KOPT-K1 (cell line): ENCODE results near the gene PREB.
"Not testable (repeated sequence)": the region's sequence is repeated elsewhere in the genome, so short reads cannot be mapped to it uniquely, and the experiment has no call there.

Experiments
- H3K27ac ChIP-seq: fragments of 200-600 bp; sonication (generic); 2 replicates; pipeline ENCODE4 v1.5.1; 2016; ENCODE audit warnings: antibody characterized with exemption, mild to moderate bottlenecking, low read depth, low read length; ENCODE audit not compliant: poor library complexity, severe bottlenecking
- H3K36me3 ChIP-seq: fragments of 200-600 bp; sonication (generic); 2 replicates; pipeline ENCODE4 v1.5.1; 2017; ENCODE audit warnings: antibody characterized with exemption, mild to moderate bottlenecking, low read length, moderate library complexity; ENCODE audit not compliant: insufficient read depth
- H3K9me3 ChIP-seq: fragments of 200-600 bp; sonication (generic); 2 replicates; pipeline ENCODE4 v1.5.1; 2017; ENCODE audit warnings: antibody characterized with exemption, low read length, mild to moderate bottlenecking; ENCODE audit not compliant: insufficient read depth, poor library complexity, severe bottlenecking

The PREB gene, protein sequence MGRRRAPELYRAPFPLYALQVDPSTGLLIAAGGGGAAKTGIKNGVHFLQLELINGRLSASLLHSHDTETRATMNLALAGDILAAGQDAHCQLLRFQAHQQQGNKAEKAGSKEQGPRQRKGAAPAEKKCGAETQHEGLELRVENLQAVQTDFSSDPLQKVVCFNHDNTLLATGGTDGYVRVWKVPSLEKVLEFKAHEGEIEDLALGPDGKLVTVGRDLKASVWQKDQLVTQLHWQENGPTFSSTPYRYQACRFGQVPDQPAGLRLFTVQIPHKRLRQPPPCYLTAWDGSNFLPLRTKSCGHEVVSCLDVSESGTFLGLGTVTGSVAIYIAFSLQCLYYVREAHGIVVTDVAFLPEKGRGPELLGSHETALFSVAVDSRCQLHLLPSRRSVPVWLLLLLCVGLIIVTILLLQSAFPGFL

GRCh38 chr2:27133905-27134780 is at the start of gene PREB:
PREB (minus strand) TSS chr2:27134636; CDS start chr2:27134421, 215 bp downstream.
- Histone ChIP-seq H3K36me3 (peaks cover 40% of the 10 kb centered on the region), H3K27ac (peak within 1 kb of the TSS; percentile 71), H3K9me3 (no peaks in the 10 kb centered on the region)

- no peaks in the 10 kb centered on the region for H3K36me3 ChIP-seq
- no peak overlapping the region for H3K27ac ChIP-seq
- no peaks in the 10 kb centered on the region for H3K9me3 ChIP-seq
Observed at GRCh38 chr2:27184115-27184514, 49.7 kb upstream of the PREB start.

GRCh38 chr2:27182346-27182745 is 47.9 kb upstream of the PREB start:
- no peaks in the 10 kb centered on the region for H3K36me3 ChIP-seq
- no peaks in the 10 kb centered on the region for H3K9me3 ChIP-seq
- no peak overlapping the region for H3K27ac ChIP-seq

DNA sequence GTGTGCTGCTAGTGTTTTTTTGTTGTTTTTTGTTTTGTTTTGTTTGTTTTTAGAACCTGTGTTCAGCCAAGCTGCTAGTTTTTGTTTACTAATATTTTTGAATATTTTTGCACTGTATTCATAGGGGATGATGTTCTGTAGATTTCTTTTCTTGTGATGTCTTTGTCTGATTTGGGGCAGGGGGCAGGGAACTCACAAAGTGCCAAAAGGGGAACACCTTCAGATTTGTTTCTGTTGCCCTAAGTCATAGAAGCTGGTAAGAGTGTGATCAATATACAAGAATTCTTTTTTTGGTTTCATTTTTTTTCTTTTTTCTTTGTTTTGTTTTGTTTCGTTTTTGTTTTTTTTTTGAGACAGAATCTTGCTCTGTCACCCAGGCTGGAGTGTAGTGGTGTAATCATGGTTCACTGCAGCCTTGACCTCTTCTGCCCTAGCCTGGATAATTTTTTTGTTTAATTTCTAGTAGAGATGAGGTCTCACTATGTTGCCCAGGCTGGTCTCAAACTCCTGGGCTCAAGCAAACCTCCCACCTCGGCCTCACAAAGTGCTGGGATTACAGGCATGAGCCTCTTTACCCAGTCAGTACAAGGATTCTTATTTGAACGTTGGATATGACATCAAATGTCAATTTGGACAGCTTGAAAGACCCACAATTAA is 45.0 kb upstream of the PREB start:
- Histone ChIP-seq H3K27ac (no peak overlapping the region), H3K36me3 (no peaks in the 10 kb centered on the region), H3K9me3 (no peaks in the 10 kb centered on the region)

DNA sequence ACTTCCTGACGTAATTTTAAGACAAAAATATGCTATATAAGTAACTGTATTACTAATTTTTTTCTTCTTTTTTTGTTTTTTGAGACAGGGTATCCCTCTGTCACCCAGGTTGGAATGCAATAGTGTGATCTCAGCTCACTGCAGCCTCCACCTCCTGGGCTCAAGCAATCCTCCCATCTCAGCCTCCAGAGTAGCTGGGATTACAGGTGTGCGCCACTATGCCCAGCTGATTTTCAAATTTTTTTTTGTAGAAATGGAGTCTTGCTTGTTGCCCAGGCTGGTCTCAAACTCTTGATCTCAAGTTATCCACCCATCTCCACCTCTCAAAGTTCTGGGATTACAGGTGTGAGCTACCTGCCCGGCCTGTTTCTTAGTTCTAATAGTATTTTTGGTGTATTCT is 44.0 kb upstream of the PREB start:
- Histone ChIP-seq H3K36me3 (no peaks in the 10 kb centered on the region), H3K27ac (no peak overlapping the region), H3K9me3 (no peaks in the 10 kb centered on the region)

GRCh38 chr2:27177441-27178351 is 43.3 kb upstream of the PREB start:
- Histone ChIP-seq H3K27ac (no peak overlapping the region), H3K9me3 (no peaks in the 10 kb centered on the region), H3K36me3 (no peaks in the 10 kb centered on the region)

GRCh38 chr2:27175781-27176180 is 41.3 kb upstream of the PREB start:
- H3K36me3 ChIP-seq, H3K27ac ChIP-seq, H3K9me3 ChIP-seq: not testable (repeated sequence)

DNA sequence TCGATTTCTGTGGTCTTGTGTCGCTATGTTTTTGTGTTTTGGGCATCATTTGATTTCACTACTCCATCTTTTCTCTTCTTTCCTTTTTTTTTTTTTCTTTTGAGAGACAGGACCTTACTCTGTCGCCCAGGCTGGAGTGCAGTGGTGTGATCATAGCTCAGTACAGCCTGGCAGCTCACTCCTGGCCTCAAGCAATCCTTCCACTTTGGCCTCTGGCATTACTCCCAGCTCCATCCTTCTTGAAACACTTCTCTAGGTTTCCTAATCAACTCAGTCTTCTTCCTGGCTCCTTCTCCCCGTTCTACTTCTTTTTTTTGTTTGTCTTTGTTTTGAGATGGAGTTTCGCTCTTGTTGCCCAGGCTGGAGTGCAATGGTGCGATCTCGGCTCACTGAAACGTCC is 40.9 kb upstream of the PREB start:
- Histone ChIP-seq H3K9me3 (no peaks in the 10 kb centered on the region), H3K27ac (no peak overlapping the region), H3K36me3 (no peaks in the 10 kb centered on the region)

- Histone ChIP-seq H3K36me3 (no peaks in the 10 kb centered on the region), H3K27ac (no peak overlapping the region), H3K9me3 (no peaks in the 10 kb centered on the region)
Observed at GRCh38 chr2:27174638-27175037, 40.2 kb upstream of the PREB start.

DNA sequence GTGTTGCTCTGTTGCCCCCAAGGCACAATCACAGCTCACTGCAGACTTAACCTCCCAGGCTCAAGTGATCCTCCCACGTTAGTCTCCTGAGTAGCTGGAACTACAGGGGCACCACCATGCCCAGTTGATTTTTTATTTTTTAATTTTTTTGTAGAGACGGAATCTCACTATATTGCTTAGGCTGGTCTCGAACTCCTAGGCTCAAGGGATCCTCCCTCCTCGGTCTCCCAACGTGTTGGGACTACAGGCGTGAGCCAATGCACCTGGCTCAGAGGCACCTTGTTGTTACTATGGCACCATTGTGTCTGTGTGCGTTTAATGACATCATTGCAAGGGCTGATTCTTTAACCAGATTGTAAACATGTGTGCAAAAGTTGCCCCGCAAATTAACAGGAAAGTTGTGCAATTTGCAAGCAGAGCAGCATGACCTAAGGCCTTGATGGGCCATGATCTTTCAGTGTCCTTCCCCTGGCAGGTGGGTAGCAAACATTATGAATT is 37.0 kb upstream of the PREB start:
- H3K9me3 ChIP-seq: no peaks in the 10 kb centered on the region
- H3K36me3 ChIP-seq: no peaks in the 10 kb centered on the region
- no peak overlapping the region for H3K27ac ChIP-seq

GRCh38 chr2:27170581-27171337 is 36.3 kb upstream of the PREB start:
- no peaks in the 10 kb centered on the region for H3K9me3 ChIP-seq

GRCh38 chr2:27164960-27165763 is 30.7 kb upstream of the PREB start:
- no peaks in the 10 kb centered on the region for H3K36me3 ChIP-seq
- no peak overlapping the region for H3K27ac ChIP-seq
- H3K9me3 ChIP-seq: no peaks in the 10 kb centered on the region

More at GRCh38 chr2:27170581-27171337, 36.3 kb upstream of the PREB start:
- H3K36me3 ChIP-seq: no peaks in the 10 kb centered on the region
- no peak overlapping the region for H3K27ac ChIP-seq
